Gastrocnemius medialis (tissue), 4 donors: Measurements from ENCODE around the gene ENOX1.

ENCODE experiments used
- POLR2A ChIP-seq, 2 donors: fragments of 450-650 bp; IDR thresholded peaks; one replicate each; pipeline ENCODE4 v1.6.1; 2017; ENCODE audit warnings: antibody characterized with exemption in 2 of 2, mild to moderate bottlenecking in 2 of 2, moderate library complexity in 2 of 2
- TF ChIP-seq, protein P1 (sequence below), 5 experiments: fragments of 450-650 bp in 3 of 5; fragments of 200-600 bp in 2 of 5; sonication (generic) in 2 of 5; IDR thresholded peaks in 4 of 5; conservative IDR thresholded peaks in 1 of 5; 1 replicate in 4 of 5; 2 replicates in 1 of 5; pipeline ENCODE4 v1.5.1; 2016 to 2019; ENCODE audit warnings: antibody characterized with exemption in 5 of 5, mild to moderate bottlenecking in 3 of 5, moderate library complexity in 3 of 5

DNA sequence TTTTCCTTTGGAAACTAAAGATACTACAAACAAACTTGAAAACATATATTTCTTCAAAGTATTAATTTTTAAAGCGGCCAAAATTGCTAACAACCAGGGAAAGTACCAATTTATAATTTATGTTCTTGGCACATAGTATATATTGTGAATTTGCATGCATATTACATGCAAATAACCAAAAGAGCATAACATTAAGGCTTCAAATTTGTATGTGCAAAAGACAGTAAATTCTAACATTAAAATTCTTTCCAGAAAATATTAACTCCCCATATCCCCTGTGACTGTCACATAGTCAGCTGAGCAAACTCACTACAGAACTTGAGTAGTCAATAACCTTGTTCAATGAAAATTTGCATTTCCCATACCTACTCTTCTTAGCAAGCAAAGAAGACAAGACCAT, 133.4 kb downstream of the ENOX1 start:
- TF ChIP-seq, protein P1, sequence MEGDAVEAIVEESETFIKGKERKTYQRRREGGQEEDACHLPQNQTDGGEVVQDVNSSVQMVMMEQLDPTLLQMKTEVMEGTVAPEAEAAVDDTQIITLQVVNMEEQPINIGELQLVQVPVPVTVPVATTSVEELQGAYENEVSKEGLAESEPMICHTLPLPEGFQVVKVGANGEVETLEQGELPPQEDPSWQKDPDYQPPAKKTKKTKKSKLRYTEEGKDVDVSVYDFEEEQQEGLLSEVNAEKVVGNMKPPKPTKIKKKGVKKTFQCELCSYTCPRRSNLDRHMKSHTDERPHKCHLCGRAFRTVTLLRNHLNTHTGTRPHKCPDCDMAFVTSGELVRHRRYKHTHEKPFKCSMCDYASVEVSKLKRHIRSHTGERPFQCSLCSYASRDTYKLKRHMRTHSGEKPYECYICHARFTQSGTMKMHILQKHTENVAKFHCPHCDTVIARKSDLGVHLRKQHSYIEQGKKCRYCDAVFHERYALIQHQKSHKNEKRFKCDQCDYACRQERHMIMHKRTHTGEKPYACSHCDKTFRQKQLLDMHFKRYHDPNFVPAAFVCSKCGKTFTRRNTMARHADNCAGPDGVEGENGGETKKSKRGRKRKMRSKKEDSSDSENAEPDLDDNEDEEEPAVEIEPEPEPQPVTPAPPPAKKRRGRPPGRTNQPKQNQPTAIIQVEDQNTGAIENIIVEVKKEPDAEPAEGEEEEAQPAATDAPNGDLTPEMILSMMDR (IDR thresholded peaks at IDR 0.05 in 4 of 5, conservative IDR thresholded peaks at IDR 0.05 in 1 of 5): no peak
- no peak for TF ChIP-seq POLR2A (IDR thresholded peaks at IDR 0.05)
